Measurements from ENCODE around the gene LYPD6B. TPM values are rescaled to one million over a fixed set of nuclear protein-coding genes. Genes with fewer than 3 reads are reported as not detected.

LYPD6B gene
- total RNA-seq, 1 experiment from 2014 or later: 6.1 TPM

DNA sequence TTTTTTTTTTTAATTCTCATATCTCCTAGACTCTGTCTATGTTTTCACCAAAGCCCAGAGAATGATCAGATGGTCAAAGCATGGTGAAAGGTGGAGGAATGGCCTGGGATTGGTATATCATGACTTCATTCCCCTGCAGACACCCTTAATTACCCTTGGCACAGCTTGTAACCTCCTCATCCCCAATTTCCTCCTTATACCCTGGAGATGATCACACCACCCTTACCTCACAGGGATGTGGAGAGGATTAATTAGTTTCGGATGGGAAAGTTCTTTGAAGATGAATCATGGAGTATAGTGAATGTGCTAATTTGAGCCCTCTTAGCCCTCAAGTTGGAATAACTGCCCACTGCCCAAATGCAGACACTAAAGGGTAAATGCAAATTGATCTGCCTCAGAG lies 153.9 kb downstream of the LYPD6B start:
- ATAC-seq: no peak
- Histone ChIP-seq H3K4me2 (ENCODE audit: low read length) (no peak overlapping the region), H3K27ac (ENCODE audit: low read depth, low read length) (no peak overlapping the region), H3K27me3 (ENCODE audit: insufficient read depth, low read length) (no peaks in the 10 kb centered on the region), H3K9me3 (ENCODE audit: control insufficient read depth in 1 of 2, insufficient read depth in 1 of 2, low read depth in 1 of 2, low read length in 2 of 2) (no peaks in the 10 kb centered on the region), H3K9ac (ENCODE audit: low read length) (no peak overlapping the region), H3K79me2 (ENCODE audit: insufficient read depth, low read length) (no peaks in the 10 kb centered on the region), H3K36me3 (ENCODE audit: control insufficient read depth in 1 of 2, insufficient read depth in 2 of 2, low read length in 2 of 2) (no peaks in the 10 kb centered on the region), H3K4me3 (replicated peaks in 1 of 2; ENCODE audit: low read depth in 1 of 2, low read length in 2 of 2) (no peak overlapping the region), H4K20me1 (ENCODE audit: insufficient read depth) (no peaks in the 10 kb centered on the region), H3K9me2 (ENCODE audit: insufficient read depth) (no peaks in the 10 kb centered on the region), H3K4me1 (ENCODE audit: control insufficient read depth in 1 of 2, insufficient read depth in 2 of 2, low read length in 2 of 2) (no peaks in the 10 kb centered on the region), H2AFZ (ENCODE audit: low read depth, low read length, poor library complexity, severe bottlenecking) (no peak overlapping the region)
- intact Hi-C loops (cut with micrococcal nuclease): no loop called here
- CTCF ChIA-PET: no interaction called here
- POLR2A ChIA-PET: no interaction called here
- TF ChIP-seq ATF3 (IDR thresholded peaks at IDR 0.05): no peak
- no peak for TF ChIP-seq ELF1 (IDR thresholded peaks at IDR 0.05; ENCODE audit: borderline replicate concordance, low read depth)
- TF ChIP-seq EZH2phosphoT487 (IDR thresholded peaks at IDR 0.05; ENCODE audit: borderline replicate concordance): no peak
- TF ChIP-seq FOSL1 (IDR thresholded peaks at IDR 0.05; ENCODE audit: low read depth): no peak
- TF ChIP-seq, protein P1, sequence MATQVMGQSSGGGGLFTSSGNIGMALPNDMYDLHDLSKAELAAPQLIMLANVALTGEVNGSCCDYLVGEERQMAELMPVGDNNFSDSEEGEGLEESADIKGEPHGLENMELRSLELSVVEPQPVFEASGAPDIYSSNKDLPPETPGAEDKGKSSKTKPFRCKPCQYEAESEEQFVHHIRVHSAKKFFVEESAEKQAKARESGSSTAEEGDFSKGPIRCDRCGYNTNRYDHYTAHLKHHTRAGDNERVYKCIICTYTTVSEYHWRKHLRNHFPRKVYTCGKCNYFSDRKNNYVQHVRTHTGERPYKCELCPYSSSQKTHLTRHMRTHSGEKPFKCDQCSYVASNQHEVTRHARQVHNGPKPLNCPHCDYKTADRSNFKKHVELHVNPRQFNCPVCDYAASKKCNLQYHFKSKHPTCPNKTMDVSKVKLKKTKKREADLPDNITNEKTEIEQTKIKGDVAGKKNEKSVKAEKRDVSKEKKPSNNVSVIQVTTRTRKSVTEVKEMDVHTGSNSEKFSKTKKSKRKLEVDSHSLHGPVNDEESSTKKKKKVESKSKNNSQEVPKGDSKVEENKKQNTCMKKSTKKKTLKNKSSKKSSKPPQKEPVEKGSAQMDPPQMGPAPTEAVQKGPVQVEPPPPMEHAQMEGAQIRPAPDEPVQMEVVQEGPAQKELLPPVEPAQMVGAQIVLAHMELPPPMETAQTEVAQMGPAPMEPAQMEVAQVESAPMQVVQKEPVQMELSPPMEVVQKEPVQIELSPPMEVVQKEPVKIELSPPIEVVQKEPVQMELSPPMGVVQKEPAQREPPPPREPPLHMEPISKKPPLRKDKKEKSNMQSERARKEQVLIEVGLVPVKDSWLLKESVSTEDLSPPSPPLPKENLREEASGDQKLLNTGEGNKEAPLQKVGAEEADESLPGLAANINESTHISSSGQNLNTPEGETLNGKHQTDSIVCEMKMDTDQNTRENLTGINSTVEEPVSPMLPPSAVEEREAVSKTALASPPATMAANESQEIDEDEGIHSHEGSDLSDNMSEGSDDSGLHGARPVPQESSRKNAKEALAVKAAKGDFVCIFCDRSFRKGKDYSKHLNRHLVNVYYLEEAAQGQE (IDR thresholded peaks at IDR 0.05; ENCODE audit: low read depth): no peak
- TF ChIP-seq EGR1 (IDR thresholded peaks at IDR 0.05; ENCODE audit: low read depth): no peak
- no peak for TF ChIP-seq CBX3 (IDR thresholded peaks at IDR 0.05; ENCODE audit: low read depth)
- TF ChIP-seq POLR2AphosphoS5 (IDR thresholded peaks at IDR 0.05; ENCODE audit: low read depth, low read length): no peak
- TF ChIP-seq, protein P2, sequence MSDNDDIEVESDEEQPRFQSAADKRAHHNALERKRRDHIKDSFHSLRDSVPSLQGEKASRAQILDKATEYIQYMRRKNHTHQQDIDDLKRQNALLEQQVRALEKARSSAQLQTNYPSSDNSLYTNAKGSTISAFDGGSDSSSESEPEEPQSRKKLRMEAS (IDR thresholded peaks at IDR 0.05): no peak
- no peak for TF ChIP-seq ZNF274 (IDR thresholded peaks at IDR 0.05; ENCODE audit: low read depth, low read length)
- TF ChIP-seq, protein P3, sequence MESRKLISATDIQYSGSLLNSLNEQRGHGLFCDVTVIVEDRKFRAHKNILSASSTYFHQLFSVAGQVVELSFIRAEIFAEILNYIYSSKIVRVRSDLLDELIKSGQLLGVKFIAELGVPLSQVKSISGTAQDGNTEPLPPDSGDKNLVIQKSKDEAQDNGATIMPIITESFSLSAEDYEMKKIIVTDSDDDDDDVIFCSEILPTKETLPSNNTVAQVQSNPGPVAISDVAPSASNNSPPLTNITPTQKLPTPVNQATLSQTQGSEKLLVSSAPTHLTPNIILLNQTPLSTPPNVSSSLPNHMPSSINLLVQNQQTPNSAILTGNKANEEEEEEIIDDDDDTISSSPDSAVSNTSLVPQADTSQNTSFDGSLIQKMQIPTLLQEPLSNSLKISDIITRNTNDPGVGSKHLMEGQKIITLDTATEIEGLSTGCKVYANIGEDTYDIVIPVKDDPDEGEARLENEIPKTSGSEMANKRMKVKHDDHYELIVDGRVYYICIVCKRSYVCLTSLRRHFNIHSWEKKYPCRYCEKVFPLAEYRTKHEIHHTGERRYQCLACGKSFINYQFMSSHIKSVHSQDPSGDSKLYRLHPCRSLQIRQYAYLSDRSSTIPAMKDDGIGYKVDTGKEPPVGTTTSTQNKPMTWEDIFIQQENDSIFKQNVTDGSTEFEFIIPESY (IDR thresholded peaks at IDR 0.05; ENCODE audit: extremely low read depth, insufficient replicate concordance, low read length): no peak
- TF ChIP-seq ZFX (IDR thresholded peaks at IDR 0.05): no peak
- TF ChIP-seq YY1 (IDR thresholded peaks at IDR 0.05; ENCODE audit: extremely low read depth, insufficient replicate concordance, low read depth, low read length): no peak
- TF ChIP-seq SRF (IDR thresholded peaks at IDR 0.05; ENCODE audit: low read depth): no peak
- BruUV-seq (replicated peaks): no TSS peak
- RAD21 ChIA-PET (ENCODE audit: low non-redundant PET in 1 of 2, low total read pairs in 2 of 2, uncharacterized antibody in 2 of 2, unreplicated experiment in 2 of 2): no interaction called here
- no peak for DNase-seq (ENCODE audit: low read depth, low spot score)
